GM19023 (cell line): ENCODE data around the gene TM4SF20.
"Not testable (repeated sequence)": the region's sequence is repeated elsewhere in the genome, so short reads cannot be mapped to it uniquely, and the experiment has no call there.

Experiments used
- ATAC-seq: cut with Tn5 transposase; IDR thresholded peaks from one replicate; pipeline ENCODE4 v1.9.1; 2021; ENCODE audit warnings: mild to moderate bottlenecking, moderate library complexity; ENCODE audit not compliant: unreplicated experiment

Gene TM4SF20

GRCh38 chr2:227398684-227399670, 19.9 kb upstream of the TM4SF20 start:
- ATAC-seq, result no peak

DNA sequence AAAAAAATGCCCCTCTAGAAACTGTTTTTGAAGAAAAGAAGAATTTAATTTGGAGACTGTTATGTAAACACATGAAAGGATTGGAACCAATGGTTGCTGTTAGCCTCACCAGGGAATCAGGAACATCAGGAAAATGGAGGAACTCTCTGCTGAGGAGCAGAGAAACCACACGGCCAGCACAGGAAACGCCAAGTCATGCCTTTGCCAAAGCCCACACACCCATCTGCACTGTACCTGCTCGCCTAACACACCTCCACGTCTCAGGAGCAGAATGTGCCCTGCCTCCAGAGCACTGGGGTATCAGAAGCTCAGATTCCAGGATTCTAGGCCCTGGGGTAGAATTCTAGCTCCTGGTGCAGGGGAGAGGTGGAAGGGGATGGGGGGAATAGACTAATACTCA, 18.5 kb upstream of the TM4SF20 start:
- no peak for ATAC-seq

- no peak for ATAC-seq
Measured at GRCh38 chr2:227395556-227395955, 16.4 kb upstream of the TM4SF20 start.

DNA sequence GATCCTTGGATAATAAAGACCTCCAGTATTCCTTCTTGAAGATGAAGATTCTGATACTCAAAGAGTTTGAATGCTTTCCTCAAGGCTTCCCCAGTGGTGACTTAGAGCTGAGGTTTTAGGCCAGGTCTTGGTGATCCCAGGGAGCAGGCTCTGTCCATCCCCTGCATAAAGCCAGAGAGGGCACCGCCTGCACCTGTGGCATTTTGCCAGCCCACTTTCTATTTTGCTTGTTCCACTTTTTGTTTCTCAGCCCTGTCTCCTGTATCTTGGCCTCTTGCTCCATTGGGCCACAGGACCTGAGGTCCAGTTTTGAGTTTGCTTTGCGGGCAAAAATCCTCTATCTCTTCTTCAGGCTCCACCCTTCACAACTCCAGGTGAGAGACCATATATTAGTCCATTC, 15.3 kb upstream of the TM4SF20 start:
- no peak for ATAC-seq

DNA sequence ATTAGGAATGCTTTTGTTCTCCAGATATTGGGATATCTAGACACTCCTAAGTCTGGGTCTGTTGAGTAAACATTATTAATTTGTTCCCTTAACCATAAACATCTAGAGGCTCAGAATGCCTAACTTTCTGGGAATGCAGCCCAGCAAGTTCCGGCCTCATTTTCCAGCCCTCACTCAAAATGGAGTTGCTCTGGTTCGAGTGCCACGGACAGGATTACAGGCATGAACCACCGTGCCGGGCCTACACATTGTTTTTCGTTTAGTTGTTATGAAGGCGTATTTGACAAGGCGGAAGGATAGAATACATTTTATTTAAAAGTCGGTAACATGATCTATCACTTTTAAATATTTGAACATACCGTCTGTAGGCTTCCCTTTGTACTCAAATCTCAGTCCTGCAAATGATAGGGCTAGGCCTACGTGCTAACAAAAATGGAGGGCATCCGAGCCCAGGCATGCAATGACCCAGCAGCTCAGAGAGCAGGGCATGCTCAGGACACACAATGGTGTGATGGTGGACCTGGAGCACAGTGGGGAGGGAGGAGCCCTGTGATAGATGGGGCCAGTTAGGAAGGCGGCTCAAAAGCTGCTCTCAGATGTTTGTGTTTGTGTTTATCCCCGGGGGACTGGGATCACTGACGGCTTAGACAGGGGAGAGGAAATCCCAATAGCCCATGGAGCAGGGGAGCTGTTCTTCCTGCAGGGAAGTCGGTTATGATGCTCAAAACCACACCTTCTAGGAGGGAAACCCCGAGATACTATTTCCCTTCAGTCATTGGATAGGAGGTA, 11.6 kb upstream of the TM4SF20 start:
- ATAC-seq, result no peak

DNA sequence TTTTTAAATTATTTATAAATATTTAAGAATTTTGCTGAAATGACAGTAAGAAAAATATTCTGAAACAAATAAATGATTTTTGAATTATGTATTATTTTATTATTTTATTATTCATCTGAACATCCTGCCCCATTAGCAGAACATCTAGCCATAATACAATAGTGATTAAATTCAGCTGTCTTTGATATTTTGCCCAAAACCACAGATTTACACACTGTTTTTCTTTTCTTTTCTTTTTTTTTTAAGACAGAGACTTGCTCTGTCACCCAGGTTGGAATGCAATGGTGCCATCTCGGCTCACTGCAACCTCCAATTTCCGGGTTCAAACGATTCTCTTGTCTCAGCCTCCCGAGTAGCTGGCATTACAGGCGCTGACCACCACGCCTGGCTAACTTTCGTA, 10.6 kb upstream of the TM4SF20 start:
- ATAC-seq, result no peak

DNA sequence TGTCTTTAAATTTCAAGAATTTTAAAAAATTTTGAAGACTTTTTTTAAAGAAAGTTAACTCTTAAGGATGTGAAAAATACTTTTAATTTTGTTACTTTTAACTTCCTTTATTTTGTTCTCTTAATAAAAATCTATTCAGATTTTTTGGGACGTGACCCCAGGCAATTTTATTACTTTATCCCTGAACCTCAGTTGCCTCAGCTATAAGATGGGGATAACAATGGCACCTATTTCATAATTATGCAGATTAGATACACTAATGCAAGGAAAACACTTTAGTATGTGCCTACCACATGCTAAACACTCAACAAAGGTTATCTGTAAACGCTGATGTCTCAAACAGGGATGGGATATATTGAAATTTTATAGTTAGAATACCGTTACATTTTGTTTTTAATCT, 10.1 kb upstream of the TM4SF20 start:
- ATAC-seq, result no peak

DNA sequence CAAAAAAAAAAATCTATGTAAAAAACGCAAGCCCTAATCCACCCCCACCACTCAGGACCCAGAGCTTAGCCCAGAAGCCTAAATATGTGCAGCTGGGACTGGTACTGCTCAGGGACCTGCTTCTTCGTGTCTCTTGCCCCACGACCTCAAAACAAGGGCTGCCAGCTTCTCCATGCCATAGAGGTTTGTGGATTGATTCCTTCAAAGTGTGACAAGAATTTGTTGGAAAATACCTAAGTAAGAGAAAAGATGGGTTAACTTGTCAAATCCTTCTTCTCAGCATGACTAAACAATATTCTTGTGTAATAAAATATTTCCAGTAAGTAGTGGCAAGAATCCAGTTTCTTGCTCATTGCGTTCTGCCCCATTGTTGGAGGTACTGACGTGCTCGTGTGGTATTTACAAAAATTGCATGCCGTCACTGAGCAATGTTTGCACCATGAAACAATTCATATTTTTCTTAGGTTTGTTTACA, 9.5 kb upstream of the TM4SF20 start:
- no peak for ATAC-seq

- ATAC-seq, result not testable (repeated sequence)
Measured at GRCh38 chr2:227387583-227387982, 8.5 kb upstream of the TM4SF20 start, which contains the start of gene SCYGR1. Gene SCYGR1, minus strand, starts transcription at chr2:227387949. Its CDS starts 0 bp downstream, at chr2:227387949.

DNA sequence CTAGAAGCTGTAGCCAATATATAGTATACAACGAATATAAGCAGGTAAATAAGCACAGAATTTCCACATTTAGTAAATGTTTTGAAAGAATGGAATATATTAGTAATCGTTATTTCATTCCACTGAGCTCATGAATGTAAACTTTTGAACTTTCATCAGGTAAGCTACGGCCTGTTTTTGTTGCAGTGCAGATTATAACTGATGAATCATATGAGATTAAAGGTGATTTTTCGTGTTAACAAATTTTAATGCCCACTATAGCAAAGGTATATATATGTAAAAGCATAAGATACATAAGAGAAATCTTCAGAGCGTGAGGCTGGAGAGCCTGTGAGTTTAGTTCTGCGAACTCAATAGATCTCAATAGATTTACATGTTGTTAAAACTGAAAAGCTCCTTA, 7.5 kb upstream of the TM4SF20 start:
- no peak for ATAC-seq

DNA sequence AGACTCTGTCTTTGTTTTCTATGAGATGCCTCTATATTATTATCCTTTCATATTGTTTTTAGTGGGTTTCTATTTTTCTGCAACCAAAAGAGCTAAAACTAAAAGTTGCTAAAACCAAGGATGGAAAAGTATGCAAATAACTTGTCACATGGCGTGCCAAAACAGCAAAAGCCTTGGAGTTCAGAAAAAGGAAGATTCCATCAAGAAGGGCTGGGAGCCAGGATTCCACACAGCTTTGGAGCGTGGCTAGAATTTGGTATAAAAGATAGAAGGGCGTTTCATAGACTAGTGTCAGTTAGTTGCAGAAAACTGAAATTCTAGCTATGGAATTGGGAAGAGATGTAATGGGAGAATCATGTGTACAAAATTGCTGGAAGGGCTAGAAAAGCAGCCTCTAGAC, 4.6 kb upstream of the TM4SF20 start:
- ATAC-seq, result no peak

DNA sequence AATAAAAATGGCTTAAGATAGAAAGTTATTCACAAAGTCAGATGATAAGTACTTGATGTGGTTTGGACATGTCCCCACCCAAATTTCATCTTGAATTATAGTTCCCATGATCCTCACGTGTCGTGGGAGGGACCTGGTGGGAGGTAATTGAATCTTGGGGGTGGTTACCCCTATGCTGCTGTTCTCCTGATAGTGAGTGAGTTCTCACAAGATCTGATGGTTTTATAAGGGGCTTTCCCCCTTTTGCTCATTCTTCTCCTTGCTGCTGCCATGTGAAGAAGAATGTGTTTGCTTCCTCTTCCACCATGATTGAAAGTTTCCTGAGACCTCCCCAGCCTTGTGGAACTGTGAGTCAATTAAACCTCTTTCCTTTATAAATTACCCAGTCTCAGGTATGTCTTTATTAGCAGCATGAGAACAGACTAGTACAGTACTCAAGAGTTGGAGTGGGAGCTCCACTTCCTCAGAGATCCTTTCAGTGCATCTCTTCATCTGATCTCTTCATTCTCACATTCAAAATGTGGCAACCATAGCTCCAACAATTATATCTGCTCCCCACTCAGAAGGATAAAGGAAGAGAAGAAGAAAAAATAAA, 3.2 kb upstream of the TM4SF20 start:
- not testable (repeated sequence) for ATAC-seq

DNA sequence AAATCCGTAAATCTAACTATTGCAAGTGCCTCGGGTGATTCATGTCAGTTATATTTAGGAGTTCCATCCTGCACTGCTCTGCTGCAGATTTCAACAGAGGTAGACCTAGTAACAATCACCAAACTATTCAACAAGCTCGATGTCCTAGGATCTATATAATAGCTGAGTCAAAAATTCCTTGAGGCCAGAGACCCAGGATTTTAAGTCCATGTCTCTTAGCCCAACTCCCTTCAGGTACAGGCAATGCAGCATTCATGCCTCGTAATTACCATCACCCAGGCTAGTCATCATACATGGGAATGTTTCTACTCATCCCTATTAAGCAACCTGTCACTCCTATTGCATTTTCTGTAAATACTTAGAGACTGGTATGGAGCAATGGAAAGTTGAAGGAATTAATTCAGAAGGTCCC, 729 bp downstream of the TM4SF20 start:
- no peak for ATAC-seq

DNA sequence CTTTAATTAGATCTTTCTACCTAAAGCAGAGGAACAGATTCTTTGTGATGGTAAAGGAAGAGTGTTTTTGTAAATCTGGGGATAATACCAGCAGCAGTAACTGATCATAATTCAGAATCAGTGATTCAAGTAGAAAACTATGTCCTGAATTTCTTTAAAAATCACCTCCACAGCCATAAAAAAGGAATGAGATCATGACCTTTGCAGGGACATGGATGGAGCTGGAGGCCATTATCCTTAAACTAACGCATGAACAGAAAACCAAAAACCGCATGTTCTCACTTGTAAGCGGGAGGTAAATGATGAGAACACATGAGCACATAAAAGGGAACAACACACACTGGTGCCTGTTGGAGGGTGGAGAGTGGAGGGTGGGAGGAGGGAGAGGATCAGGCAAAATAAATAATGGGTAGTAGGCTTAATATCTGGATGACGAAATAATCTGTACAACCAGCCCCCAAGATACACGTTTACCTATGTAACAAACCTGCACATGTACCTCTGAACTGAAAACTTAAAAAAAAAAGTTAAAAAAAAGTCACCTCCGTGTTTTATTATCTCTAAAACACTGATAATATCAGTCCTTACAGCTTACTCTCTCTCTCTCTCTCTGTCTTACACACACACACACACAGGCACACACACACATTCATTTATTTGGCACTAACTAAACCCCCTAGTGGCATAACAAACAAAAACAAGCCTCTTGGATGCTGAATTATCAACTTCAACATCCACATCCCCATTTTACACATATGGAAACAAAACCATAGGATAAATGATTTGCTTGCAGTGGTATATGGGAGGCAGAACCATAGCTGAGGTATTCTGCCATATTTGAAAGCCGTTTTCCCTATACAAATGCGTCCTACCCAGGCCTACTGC, 1.4 kb downstream of the TM4SF20 start:
- ATAC-seq, result no peak

DNA sequence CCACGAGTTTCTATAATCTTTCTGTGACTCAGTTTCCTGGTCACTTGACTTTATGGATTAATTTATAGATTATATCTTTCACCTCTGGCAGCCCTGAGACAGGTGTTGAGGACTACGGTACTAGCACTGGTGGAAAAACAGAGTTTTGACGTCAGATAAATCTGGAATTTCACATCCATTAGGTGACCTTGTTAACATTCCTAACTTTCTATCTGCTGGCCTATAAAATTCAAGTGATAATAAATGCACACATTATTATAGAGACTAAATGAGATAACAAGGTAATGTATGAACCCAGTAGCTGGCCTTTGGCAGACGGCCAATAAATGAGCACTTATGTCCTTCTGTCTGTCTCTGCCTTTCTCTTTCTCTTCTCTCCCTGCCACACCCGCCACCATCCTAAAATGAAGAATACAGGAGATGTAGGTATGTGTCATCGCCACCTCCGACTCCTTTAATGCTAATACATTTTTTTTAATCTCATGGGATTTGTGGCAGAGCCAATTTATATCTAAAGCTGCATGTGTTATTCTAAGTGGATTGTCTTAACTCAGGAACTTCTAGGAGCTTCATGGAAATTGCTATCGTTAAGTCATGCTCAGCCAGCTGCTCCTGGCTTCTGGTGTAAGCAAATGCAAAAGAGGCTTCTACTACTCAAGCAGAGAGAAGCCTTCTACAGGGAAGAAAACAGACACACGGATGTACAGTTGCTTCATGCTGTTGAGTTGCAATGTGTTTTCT, 2.3 kb downstream of the TM4SF20 start:
- ATAC-seq, result no peak

GRCh38 chr2:227374158-227374557, 4.9 kb downstream of the TM4SF20 start:
- no peak for ATAC-seq

GRCh38 chr2:227373389-227373788, 5.7 kb downstream of the TM4SF20 start:
- ATAC-seq, result no peak

- ATAC-seq, result no peak
Measured at GRCh38 chr2:227370791-227371312, 8.3 kb downstream of the TM4SF20 start.

DNA sequence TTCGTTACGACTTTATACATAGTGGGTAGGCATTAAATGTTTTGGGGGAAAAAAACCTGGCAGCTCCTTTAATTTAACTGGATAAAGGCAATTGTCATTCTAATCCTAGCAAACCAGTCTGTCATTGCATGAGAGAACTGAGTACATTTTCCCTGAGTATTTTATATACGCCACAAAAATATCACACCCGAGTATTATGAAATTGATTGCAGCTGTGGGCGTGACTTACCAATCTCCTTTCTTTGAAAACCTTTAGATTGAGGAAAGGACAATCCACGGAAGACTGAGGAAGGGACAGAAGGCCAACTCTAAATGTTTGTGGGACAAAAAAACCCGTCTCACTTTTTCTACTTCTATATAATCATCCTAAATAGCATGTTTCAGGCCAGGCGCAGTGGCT, 9.0 kb downstream of the TM4SF20 start:
- no peak for ATAC-seq
